ENCODE measurements around the gene MAP4K3. TPM values are rescaled to one million over a fixed set of nuclear protein-coding genes. Genes with fewer than 3 reads are reported as not detected.

MAP4K3 gene
- total and polyA plus RNA-seq, 9 of the 15 experiments (the other 6 are each of a cell fraction or from before 2014, with no cell fraction given) = 3.1 to 30.0 (median 16.9) TPM

DNA sequence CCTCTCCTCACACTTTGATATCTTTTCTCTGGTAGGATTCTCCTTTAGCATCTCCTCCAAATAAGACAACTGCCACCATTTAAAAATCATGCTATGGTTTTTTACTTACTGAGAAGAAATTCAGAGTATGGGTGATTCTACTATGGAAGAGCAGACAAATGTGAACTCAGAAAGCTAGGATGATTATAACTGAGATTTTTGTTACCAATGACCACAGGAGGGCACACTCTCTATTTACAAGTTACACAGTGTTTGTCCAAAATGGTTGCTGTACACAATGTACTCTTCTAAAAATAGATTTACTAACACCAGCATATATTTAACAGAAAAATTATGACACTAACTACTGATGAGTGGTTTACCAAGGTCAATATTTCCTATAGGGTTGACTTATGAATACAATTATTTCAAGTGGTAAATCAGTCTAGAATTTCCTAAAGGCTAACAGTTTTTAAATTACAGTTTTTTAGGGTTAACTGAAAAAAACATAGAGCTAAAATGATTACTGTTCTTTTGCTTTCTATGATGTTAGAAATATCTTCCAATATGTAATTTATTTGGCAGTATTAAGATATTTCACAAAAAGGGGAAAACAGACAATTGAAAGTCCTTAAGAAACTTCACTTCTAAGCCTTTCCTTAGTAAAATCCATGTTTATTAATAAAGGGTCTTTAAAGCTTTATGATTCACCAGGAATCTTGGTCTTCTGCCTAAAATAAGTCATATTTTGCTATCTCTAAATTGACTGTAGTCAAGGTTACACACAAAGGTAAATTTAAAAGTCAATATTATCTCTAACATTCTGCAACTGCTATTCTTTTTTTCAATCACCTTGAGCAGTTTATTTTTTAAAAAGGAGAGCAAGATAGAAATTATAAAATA lies 57.2 kb downstream of the MAP4K3 start (continued):
- TF ChIP-seq, protein P1, sequence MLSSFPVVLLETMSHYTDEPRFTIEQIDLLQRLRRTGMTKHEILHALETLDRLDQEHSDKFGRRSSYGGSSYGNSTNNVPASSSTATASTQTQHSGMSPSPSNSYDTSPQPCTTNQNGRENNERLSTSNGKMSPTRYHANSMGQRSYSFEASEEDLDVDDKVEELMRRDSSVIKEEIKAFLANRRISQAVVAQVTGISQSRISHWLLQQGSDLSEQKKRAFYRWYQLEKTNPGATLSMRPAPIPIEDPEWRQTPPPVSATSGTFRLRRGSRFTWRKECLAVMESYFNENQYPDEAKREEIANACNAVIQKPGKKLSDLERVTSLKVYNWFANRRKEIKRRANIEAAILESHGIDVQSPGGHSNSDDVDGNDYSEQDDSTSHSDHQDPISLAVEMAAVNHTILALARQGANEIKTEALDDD (IDR thresholded peaks at IDR 0.05) = 0 out of 2 replicates have a peak, but pooled peaks have one; percentile 14
- peak; percentile 40; the same call in 1 of the 2 replicates for TF ChIP-seq DEAF1 (CRISPR knock-in tag; IDR thresholded peaks at IDR 0.05)
- peak; percentile 79; the same call in 1 of the 2 replicates for TF ChIP-seq FOXJ2 (tag; IDR thresholded peaks at IDR 0.05)
- no peak for TF ChIP-seq IRF1 (CRISPR knock-in tag; IDR thresholded peaks at IDR 0.05; ENCODE audit: borderline replicate concordance)
- TF ChIP-seq SMC3 (conservative IDR thresholded peaks at IDR 0.05; ENCODE audit: insufficient read depth, low read depth, low read length) = peak; percentile 45
- no peak for TF ChIP-seq MIER1 (IDR thresholded peaks at IDR 0.05; ENCODE audit: low read depth)
- no peak for TF ChIP-seq TBP (optimal IDR thresholded peaks at IDR 0.05; ENCODE audit: low read depth, low read length)
- no peak for TF ChIP-seq RBFOX2 (IDR thresholded peaks at IDR 0.05; ENCODE audit: low read depth, low read length)
- peak; percentile 94 for TF ChIP-seq MEF2A (IDR thresholded peaks at IDR 0.05; ENCODE audit: control insufficient read depth, low read depth, low read length)
- TF ChIP-seq RFX1 (IDR thresholded peaks at IDR 0.05) = peak; percentile 42; the same call in 1 of the 2 replicates
- no peak for TF ChIP-seq SMARCC2 (IDR thresholded peaks at IDR 0.05; ENCODE audit: low read depth)
- TF ChIP-seq, protein P2, sequence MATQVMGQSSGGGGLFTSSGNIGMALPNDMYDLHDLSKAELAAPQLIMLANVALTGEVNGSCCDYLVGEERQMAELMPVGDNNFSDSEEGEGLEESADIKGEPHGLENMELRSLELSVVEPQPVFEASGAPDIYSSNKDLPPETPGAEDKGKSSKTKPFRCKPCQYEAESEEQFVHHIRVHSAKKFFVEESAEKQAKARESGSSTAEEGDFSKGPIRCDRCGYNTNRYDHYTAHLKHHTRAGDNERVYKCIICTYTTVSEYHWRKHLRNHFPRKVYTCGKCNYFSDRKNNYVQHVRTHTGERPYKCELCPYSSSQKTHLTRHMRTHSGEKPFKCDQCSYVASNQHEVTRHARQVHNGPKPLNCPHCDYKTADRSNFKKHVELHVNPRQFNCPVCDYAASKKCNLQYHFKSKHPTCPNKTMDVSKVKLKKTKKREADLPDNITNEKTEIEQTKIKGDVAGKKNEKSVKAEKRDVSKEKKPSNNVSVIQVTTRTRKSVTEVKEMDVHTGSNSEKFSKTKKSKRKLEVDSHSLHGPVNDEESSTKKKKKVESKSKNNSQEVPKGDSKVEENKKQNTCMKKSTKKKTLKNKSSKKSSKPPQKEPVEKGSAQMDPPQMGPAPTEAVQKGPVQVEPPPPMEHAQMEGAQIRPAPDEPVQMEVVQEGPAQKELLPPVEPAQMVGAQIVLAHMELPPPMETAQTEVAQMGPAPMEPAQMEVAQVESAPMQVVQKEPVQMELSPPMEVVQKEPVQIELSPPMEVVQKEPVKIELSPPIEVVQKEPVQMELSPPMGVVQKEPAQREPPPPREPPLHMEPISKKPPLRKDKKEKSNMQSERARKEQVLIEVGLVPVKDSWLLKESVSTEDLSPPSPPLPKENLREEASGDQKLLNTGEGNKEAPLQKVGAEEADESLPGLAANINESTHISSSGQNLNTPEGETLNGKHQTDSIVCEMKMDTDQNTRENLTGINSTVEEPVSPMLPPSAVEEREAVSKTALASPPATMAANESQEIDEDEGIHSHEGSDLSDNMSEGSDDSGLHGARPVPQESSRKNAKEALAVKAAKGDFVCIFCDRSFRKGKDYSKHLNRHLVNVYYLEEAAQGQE (IDR thresholded peaks at IDR 0.05; ENCODE audit: borderline replicate concordance) = peak; percentile 63; the same call in 1 of the 2 replicates
- TF ChIP-seq, protein P2 (CRISPR knock-in tag; IDR thresholded peaks at IDR 0.05; ENCODE audit: low read depth) = no peak
- TF ChIP-seq FOSL1 (tag; conservative IDR thresholded peaks at IDR 0.05) = 0 out of 2 replicates have a peak, but pooled peaks have one; percentile 26
- TF ChIP-seq MAZ (CRISPR knock-in tag; conservative IDR thresholded peaks at IDR 0.05 in 1 of 2, IDR thresholded peaks at IDR 0.05 in 1 of 2) = 0 out of 4 replicates have a peak, but pooled peaks of 1 of the 2 experiments have one; percentile 22
